NCI-H69 (cell line): ENCODE data around the gene TMEM233.

Experiments used
- DNase-seq: peaks from one replicate; lab custom pipeline; 2025; lab: John Stamatoyannopoulos, UW

The TMEM233 gene

GRCh38 chr12:119681728-119682638, 88.4 kb downstream of the TMEM233 start:
- no peak for DNase-seq

- no peak for DNase-seq
These were observed 89.2 kb downstream of the TMEM233 start for GRCh38 chr12:119682639-119683252.

GRCh38 chr12:119683413-119683812, 89.8 kb downstream of the TMEM233 start:
- DNase-seq, result no peak

- no peak for DNase-seq
These were observed 90.2 kb downstream of the TMEM233 start for GRCh38 chr12:119683816-119684215.

- no peak for DNase-seq
These were observed 91.3 kb downstream of the TMEM233 start for GRCh38 chr12:119684711-119685369.

GRCh38 chr12:119685375-119685774, 91.8 kb downstream of the TMEM233 start:
- no peak for DNase-seq

- DNase-seq, result peak; percentile 81
These were observed 92.8 kb downstream of the TMEM233 start for GRCh38 chr12:119686355-119686754.

GRCh38 chr12:119686776-119687175, 93.2 kb downstream of the TMEM233 start:
- no peak for DNase-seq

GRCh38 chr12:119687406-119687805, 93.8 kb downstream of the TMEM233 start:
- no peak for DNase-seq

GRCh38 chr12:119687879-119688278, 94.3 kb downstream of the TMEM233 start:
- no peak for DNase-seq

GRCh38 chr12:119689935-119690500, 96.4 kb downstream of the TMEM233 start:
- DNase-seq, result no peak

GRCh38 chr12:119691202-119691810, 97.7 kb downstream of the TMEM233 start:
- DNase-seq, result no peak

GRCh38 chr12:119692410-119692809, 98.8 kb downstream of the TMEM233 start:
- DNase-seq, result peak; percentile 81
